GM12878 (cell line): Measurements from ENCODE around the gene KDM6B. TPM values are rescaled to one million over a fixed set of nuclear protein-coding genes. Genes with fewer than 3 reads are reported as not detected.

Experiments used
- DPF2 ChIP-seq: fragments of 450-650 bp; IDR thresholded peaks from 2 replicates; pipeline ENCODE4 v1.6.1; 2017; ENCODE audit warnings: mild to moderate bottlenecking
- MTA3 ChIP-seq: IDR thresholded peaks from 2 replicates; pipeline ENCODE4 v1.6.1; 2012; ENCODE audit warnings: low read length, inconsistent platforms, borderline replicate concordance
- NR2F1 ChIP-seq: fragments of 450-650 bp; conservative IDR thresholded peaks from 2 replicates; pipeline ENCODE4 v1.6.1; 2017; ENCODE audit warnings: mild to moderate bottlenecking
- NRF1 ChIP-seq: conservative IDR thresholded peaks from 2 replicates; pipeline ENCODE4 v1.6.1; 2011; ENCODE audit warnings: mild to moderate bottlenecking, low read depth, low read length, improper control_type of control experiment
- POU2F2 ChIP-seq: IDR thresholded peaks from 3 replicates; pipeline ENCODE4 v1.6.1; 2011; ENCODE audit warnings: low read depth, mild to moderate bottlenecking, low read length, borderline replicate concordance
- RUNX3 ChIP-seq: IDR thresholded peaks from 2 replicates; pipeline ENCODE4 v1.6.1; 2012; ENCODE audit warnings: low read length, inconsistent platforms
- SUPT20H ChIP-seq: IDR thresholded peaks from 2 replicates; pipeline ENCODE4 v1.6.1; 2011; ENCODE audit warnings: low read depth, mild to moderate bottlenecking, low read length, moderate library complexity, borderline replicate concordance; ENCODE audit not compliant: control insufficient read depth
- ZNF207 ChIP-seq: fragments of 450-650 bp; IDR thresholded peaks from 2 replicates; pipeline ENCODE4 v1.6.1; 2014; ENCODE audit warnings: antibody characterized with exemption, mild to moderate bottlenecking, borderline replicate concordance
- polyA plus RNA-seq, 11 experiments: library from polyadenylated mRNA; depleted of rRNA in 4 of 11; unstranded in 6 of 11; stranded (reverse) in 5 of 11; fragments of >200 nt; fragmentation: Nextera tagmentation in 4 of 11; fragmentation: Illumina TruSeq in 1 of 11; extraction: Ambion mirVana in 4 of 11; extraction: Trizol in 1 of 11; gene quantifications; 1 replicate in 1 of 11; 2 replicates in 10 of 11; pipeline versions ENCODE4 v1.2.1 to v1.2.3, GENCODE V29; 2011 to 2016; ENCODE audit warnings: inconsistent platforms in 2 of 11, missing spikeins in 2 of 11, low read depth in 1 of 11
- total RNA-seq, 4 experiments: library from RNA; depleted of rRNA in 3 of 4; stranded (reverse); fragments of >200 nt in 3 of 4; fragmentation: Illumina TruSeq in 1 of 4; extraction: Trizol in 1 of 4; gene quantifications; 2 replicates each; pipeline versions ENCODE4 v1.2.1 to v1.2.3, GENCODE V29; 2013 to 2021
- TF ChIP-seq, protein P1 (sequence below): fragments of 150-350 bp; IDR thresholded peaks from 2 replicates; pipeline ENCODE4 v1.6.1; 2016; ENCODE audit warnings: low read depth, low read length
- TF ChIP-seq, protein P2 (sequence below): fragments of 450-650 bp; IDR thresholded peaks from 2 replicates; pipeline ENCODE4 v1.6.1; 2016; ENCODE audit warnings: mild to moderate bottlenecking
- TF ChIP-seq, protein P3 (sequence below): fragments of 450-650 bp; IDR thresholded peaks from 2 replicates; pipeline ENCODE4 v1.6.1; 2018; ENCODE audit warnings: mild to moderate bottlenecking, low read depth, moderate library complexity; ENCODE audit not compliant: partially characterized antibody
- TF ChIP-seq, protein P4 (sequence below): fragments of 450-650 bp; IDR thresholded peaks from 2 replicates; pipeline ENCODE4 v1.6.1; 2017; ENCODE audit warnings: low read depth, mild to moderate bottlenecking, moderate library complexity
- TF ChIP-seq, protein P5 (sequence below): fragments of 450-650 bp; formaldehyde crosslinking; IDR thresholded peaks from 2 replicates; pipeline ENCODE4 v1.4.0; 2022; ENCODE audit warnings: mild to moderate bottlenecking, moderate library complexity
- TF ChIP-seq, protein P6 (sequence below): IDR thresholded peaks from 2 replicates; pipeline ENCODE4 v1.6.1; 2011; ENCODE audit warnings: mild to moderate bottlenecking, low read depth, low read length, moderate library complexity; ENCODE audit not compliant: insufficient replicate concordance

Gene KDM6B
- total and polyA plus RNA-seq, 10 of the 15 experiments (the other 5 are each of a cell fraction or from before 2014, with no cell fraction given) = 0.05 to 33.5 (median 2.3) TPM

DNA sequence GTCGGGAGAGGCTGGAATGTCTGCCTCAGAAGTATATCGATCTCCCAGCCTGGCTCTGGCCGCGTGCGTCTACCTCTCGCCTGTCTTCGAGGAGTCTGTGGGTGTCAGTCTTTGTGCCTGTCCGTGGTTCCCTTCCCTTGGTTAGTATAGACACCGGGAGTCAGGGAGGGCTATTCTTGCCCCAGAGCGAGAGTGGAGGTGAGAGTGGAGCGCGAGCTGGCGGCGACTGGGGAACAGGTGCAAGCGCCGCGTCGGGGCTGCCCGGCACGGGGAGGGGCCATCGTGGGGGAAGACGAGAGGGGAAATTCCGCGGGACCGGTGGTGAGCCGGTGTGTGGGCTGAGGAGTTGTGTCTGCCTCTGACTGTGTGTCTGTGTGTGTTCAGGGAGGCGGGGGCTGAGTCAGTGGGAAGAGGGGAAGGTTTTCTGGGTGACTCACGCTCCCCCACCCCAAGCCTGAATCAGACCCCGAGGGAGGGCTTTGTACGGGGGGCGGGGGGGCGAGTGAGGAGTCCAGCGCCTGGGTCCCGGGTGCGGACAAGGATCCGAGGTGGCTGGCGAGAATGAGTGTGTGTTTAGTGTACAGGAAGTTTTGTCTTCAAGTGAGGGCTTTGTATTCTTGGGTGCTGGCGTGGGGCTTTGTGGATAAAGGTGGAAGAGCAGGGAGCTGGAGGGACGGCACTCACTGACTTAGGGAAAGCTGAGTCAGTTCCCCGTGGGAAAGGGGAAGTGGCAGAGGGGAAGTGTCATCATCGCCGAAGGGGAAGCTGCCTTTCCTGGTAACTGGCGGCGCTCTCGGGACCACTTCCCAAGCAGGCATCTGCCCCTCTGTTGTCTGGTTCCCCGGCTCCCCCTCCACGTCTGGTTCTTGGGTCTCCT lies 8.6 kb downstream of the KDM6B start (continued):
- peak; percentile 37; the same call in 1 of the 3 replicates for TF ChIP-seq POU2F2
- TF ChIP-seq, protein P1, sequence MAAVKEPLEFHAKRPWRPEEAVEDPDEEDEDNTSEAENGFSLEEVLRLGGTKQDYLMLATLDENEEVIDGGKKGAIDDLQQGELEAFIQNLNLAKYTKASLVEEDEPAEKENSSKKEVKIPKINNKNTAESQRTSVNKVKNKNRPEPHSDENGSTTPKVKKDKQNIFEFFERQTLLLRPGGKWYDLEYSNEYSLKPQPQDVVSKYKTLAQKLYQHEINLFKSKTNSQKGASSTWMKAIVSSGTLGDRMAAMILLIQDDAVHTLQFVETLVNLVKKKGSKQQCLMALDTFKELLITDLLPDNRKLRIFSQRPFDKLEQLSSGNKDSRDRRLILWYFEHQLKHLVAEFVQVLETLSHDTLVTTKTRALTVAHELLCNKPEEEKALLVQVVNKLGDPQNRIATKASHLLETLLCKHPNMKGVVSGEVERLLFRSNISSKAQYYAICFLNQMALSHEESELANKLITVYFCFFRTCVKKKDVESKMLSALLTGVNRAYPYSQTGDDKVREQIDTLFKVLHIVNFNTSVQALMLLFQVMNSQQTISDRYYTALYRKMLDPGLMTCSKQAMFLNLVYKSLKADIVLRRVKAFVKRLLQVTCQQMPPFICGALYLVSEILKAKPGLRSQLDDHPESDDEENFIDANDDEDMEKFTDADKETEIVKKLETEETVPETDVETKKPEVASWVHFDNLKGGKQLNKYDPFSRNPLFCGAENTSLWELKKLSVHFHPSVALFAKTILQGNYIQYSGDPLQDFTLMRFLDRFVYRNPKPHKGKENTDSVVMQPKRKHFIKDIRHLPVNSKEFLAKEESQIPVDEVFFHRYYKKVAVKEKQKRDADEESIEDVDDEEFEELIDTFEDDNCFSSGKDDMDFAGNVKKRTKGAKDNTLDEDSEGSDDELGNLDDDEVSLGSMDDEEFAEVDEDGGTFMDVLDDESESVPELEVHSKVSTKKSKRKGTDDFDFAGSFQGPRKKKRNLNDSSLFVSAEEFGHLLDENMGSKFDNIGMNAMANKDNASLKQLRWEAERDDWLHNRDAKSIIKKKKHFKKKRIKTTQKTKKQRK = no peak
- TF ChIP-seq MTA3 = no peak
- TF ChIP-seq, protein P2, sequence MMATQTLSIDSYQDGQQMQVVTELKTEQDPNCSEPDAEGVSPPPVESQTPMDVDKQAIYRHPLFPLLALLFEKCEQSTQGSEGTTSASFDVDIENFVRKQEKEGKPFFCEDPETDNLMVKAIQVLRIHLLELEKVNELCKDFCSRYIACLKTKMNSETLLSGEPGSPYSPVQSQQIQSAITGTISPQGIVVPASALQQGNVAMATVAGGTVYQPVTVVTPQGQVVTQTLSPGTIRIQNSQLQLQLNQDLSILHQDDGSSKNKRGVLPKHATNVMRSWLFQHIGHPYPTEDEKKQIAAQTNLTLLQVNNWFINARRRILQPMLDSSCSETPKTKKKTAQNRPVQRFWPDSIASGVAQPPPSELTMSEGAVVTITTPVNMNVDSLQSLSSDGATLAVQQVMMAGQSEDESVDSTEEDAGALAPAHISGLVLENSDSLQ = no peak
- TF ChIP-seq NR2F1 = peak; percentile 45
- no peak for TF ChIP-seq RUNX3
- TF ChIP-seq, protein P3, sequence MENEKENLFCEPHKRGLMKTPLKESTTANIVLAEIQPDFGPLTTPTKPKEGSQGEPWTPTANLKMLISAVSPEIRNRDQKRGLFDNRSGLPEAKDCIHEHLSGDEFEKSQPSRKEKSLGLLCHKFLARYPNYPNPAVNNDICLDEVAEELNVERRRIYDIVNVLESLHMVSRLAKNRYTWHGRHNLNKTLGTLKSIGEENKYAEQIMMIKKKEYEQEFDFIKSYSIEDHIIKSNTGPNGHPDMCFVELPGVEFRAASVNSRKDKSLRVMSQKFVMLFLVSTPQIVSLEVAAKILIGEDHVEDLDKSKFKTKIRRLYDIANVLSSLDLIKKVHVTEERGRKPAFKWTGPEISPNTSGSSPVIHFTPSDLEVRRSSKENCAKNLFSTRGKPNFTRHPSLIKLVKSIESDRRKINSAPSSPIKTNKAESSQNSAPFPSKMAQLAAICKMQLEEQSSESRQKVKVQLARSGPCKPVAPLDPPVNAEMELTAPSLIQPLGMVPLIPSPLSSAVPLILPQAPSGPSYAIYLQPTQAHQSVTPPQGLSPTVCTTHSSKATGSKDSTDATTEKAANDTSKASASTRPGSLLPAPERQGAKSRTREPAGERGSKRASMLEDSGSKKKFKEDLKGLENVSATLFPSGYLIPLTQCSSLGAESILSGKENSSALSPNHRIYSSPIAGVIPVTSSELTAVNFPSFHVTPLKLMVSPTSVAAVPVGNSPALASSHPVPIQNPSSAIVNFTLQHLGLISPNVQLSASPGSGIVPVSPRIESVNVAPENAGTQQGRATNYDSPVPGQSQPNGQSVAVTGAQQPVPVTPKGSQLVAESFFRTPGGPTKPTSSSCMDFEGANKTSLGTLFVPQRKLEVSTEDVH = no peak
- no peak for TF ChIP-seq NRF1
- TF ChIP-seq, protein P4, sequence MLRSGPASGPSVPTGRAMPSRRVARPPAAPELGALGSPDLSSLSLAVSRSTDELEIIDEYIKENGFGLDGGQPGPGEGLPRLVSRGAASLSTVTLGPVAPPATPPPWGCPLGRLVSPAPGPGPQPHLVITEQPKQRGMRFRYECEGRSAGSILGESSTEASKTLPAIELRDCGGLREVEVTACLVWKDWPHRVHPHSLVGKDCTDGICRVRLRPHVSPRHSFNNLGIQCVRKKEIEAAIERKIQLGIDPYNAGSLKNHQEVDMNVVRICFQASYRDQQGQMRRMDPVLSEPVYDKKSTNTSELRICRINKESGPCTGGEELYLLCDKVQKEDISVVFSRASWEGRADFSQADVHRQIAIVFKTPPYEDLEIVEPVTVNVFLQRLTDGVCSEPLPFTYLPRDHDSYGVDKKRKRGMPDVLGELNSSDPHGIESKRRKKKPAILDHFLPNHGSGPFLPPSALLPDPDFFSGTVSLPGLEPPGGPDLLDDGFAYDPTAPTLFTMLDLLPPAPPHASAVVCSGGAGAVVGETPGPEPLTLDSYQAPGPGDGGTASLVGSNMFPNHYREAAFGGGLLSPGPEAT = peak; percentile 89
- peak; percentile 26 for TF ChIP-seq DPF2
- no peak for TF ChIP-seq SUPT20H
- TF ChIP-seq, protein P5, sequence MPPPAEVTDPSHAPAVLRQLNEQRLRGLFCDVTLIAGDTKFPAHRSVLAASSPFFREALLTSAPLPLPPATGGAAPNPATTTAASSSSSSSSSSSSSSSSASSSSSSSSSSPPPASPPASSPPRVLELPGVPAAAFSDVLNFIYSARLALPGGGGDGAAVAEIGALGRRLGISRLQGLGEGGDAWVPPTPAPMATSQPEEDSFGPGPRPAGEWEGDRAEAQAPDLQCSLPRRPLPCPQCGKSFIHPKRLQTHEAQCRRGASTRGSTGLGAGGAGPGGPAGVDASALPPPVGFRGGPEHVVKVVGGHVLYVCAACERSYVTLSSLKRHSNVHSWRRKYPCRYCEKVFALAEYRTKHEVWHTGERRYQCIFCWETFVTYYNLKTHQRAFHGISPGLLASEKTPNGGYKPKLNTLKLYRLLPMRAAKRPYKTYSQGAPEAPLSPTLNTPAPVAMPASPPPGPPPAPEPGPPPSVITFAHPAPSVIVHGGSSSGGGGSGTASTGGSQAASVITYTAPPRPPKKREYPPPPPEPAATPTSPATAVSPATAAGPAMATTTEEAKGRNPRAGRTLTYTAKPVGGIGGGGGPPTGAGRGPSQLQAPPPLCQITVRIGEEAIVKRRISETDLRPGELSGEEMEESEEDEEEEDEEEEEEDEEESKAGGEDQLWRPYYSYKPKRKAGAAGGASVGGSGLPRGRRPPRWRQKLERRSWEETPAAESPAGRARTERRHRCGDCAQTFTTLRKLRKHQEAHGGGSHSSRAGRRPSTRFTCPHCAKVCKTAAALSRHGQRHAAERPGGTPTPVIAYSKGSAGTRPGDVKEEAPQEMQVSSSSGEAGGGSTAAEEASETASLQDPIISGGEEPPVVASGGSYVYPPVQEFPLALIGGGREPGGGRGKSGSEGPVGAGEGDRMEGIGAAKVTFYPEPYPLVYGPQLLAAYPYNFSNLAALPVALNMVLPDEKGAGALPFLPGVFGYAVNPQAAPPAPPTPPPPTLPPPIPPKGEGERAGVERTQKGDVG (CRISPR knock-in tag) = no peak
- TF ChIP-seq, protein P6, sequence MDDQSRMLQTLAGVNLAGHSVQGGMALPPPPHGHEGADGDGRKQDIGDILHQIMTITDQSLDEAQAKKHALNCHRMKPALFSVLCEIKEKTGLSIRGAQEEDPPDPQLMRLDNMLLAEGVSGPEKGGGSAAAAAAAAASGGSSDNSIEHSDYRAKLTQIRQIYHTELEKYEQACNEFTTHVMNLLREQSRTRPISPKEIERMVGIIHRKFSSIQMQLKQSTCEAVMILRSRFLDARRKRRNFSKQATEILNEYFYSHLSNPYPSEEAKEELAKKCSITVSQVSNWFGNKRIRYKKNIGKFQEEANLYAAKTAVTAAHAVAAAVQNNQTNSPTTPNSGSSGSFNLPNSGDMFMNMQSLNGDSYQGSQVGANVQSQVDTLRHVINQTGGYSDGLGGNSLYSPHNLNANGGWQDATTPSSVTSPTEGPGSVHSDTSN = no peak
- peak; percentile 67; the same call in 1 of the 2 replicates for TF ChIP-seq ZNF207
